Panc1 (cell line): ENCODE measurements around the gene CLIC6. TPM values are rescaled to one million over a fixed set of nuclear protein-coding genes. Genes with fewer than 3 reads are reported as not detected.

Experiments used
- ATAC-seq: fragments of 200-7000 bp; cut with Tn5 transposase; 2 replicates; pipeline ENCODE4 v1.9.1; 2020; ENCODE audit warnings: mild to moderate bottlenecking, moderate library complexity
- BruUV-seq: library from RNA; stranded (reverse); fragments of 400-500 nt; replicated peaks from 2 replicates; lab custom pipeline; 2021; lab: Mats Ljungman, UMichigan
- CTCF ChIA-PET: fragments of 300-600 bp; sonication (Branson Sonifier 250); formaldehyde crosslinking; loops from one replicate; lab custom pipeline; 2022; ENCODE audit warnings: antibody characterized with exemption; lab: Charles Lee
- POLR2A ChIA-PET: fragments of 300-600 bp; sonication (Branson Sonifier 250); formaldehyde crosslinking; loops from one replicate; lab custom pipeline; 2022; ENCODE audit warnings: antibody characterized with exemption; lab: Charles Lee
- DNase-seq: peaks from one replicate; pipeline ENCODE4 v3.0.0-alpha.2; 2010; ENCODE audit warnings: low read depth, low spot score
- H3K27ac ChIP-seq: 2 replicates; pipeline ENCODE4 v1.5.1; 2011; ENCODE audit warnings: mild to moderate bottlenecking, low read length, inconsistent platforms
- H3K27me3 ChIP-seq: fragments of 200-500 bp; sonication (Bioruptor generic); 2 replicates; pipeline ENCODE4 v1.6.0; 2014; ENCODE audit warnings: low read length, inconsistent platforms; ENCODE audit not compliant: control insufficient read depth, insufficient read depth
- H3K36me3 ChIP-seq: fragments of 200-500 bp; sonication (Bioruptor generic); 2 replicates; pipeline ENCODE4 v1.5.1; 2014; ENCODE audit warnings: inconsistent platforms, mild to moderate bottlenecking, low read length, moderate library complexity; ENCODE audit not compliant: control insufficient read depth, insufficient read depth
- H3K4me1 ChIP-seq: 2 replicates; pipeline ENCODE4 v1.5.1; 2011; ENCODE audit warnings: inconsistent platforms, mild to moderate bottlenecking, low read length, moderate library complexity; ENCODE audit not compliant: control insufficient read depth, insufficient read depth
- H3K4me3 ChIP-seq, 2 experiments: 2 replicates each; pipeline ENCODE4 v1.5.1; 2011 to 2012; ENCODE audit warnings: low read depth in 2 of 2, low read length in 2 of 2, mild to moderate bottlenecking in 2 of 2, inconsistent platforms in 1 of 2, moderate library complexity in 1 of 2
- H3K9me3 ChIP-seq: fragments of 200-500 bp; sonication (Bioruptor generic); 2 replicates; pipeline ENCODE4 v1.5.1; 2014; ENCODE audit warnings: low read depth, mild to moderate bottlenecking, inconsistent platforms, low read length, moderate library complexity; ENCODE audit not compliant: control insufficient read depth, insufficient read depth
- POLR2AphosphoS5 ChIP-seq: IDR thresholded peaks from 2 replicates; pipeline ENCODE4 v1.6.1; 2012; ENCODE audit warnings: mild to moderate bottlenecking, low read depth, low read length, moderate library complexity
- SIN3A ChIP-seq: IDR thresholded peaks from 2 replicates; pipeline ENCODE4 v1.6.1; 2012; ENCODE audit warnings: low read depth, mild to moderate bottlenecking, low read length, moderate library complexity, borderline replicate concordance; ENCODE audit not compliant: insufficient read depth
- TCF7L2 ChIP-seq: IDR thresholded peaks from 2 replicates; pipeline ENCODE4 v1.6.1; 2011; ENCODE audit warnings: mild to moderate bottlenecking, low read depth, low read length, inconsistent platforms
- in situ Hi-C: cut with HindIII; loops from 2 replicates; pipeline ENCODE4 v1.10.0; 2016; ENCODE audit warnings: low sequenced_read_pairs, low pct_unique_long_range_greater_than_20kb
- intact Hi-C: fragments of 100-400 bp; cut with micrococcal nuclease; formaldehyde crosslinking; loops from one replicate; pipeline ENCODE4 v1.10.0; 2022; ENCODE audit not compliant: unreplicated experiment
- total RNA-seq: library from RNA; stranded (reverse); gene quantifications from one replicate; pipeline ENCODE4 v1.2.1, GENCODE V29; 2021; ENCODE audit not compliant: unreplicated experiment
- TF ChIP-seq, protein P1 (sequence below): fragments of 450-650 bp; IDR thresholded peaks from 2 replicates; pipeline ENCODE4 v1.5.1; 2017; ENCODE audit warnings: mild to moderate bottlenecking
- TF ChIP-seq, protein P2 (sequence below), 2 experiments: IDR thresholded peaks; 2 replicates each; pipeline ENCODE4 v1.6.1; 2011 to 2012; ENCODE audit warnings: low read depth in 2 of 2, control low read depth in 1 of 2, low read length in 1 of 2, mild to moderate bottlenecking in 1 of 2, moderate library complexity in 1 of 2; ENCODE audit not compliant: insufficient read depth in 1 of 2

CLIC6 gene
- total RNA-seq, 1 experiment from 2014 or later = 0.05 TPM

DNA sequence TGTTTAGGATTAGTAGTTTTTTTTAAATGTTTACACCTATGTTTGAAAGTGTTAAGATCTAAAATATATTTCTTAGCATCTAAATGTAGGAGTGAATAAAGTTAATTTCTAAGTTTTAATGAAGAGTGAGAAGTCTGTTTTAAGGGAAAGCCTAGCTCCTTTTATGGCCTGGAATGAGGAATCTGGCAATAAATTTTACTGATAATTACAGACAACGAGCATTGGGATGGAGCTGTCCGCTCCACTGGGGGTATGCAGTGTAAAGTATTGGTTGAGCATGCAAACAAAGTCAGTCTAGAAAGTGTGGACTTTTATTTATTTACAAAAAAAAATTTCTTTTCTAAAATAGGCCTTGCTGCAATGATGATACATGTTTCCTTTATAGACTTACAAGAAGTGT lies 19.0 kb downstream of the CLIC6 start:
- no peaks in the 10 kb centered on the region for H3K4me1 ChIP-seq
- peaks cover 4% of the 10 kb centered on the region; the same call in 1 of the 2 replicates for H3K27me3 ChIP-seq
- POLR2A ChIA-PET = no interaction called here
- TF ChIP-seq, protein P1, sequence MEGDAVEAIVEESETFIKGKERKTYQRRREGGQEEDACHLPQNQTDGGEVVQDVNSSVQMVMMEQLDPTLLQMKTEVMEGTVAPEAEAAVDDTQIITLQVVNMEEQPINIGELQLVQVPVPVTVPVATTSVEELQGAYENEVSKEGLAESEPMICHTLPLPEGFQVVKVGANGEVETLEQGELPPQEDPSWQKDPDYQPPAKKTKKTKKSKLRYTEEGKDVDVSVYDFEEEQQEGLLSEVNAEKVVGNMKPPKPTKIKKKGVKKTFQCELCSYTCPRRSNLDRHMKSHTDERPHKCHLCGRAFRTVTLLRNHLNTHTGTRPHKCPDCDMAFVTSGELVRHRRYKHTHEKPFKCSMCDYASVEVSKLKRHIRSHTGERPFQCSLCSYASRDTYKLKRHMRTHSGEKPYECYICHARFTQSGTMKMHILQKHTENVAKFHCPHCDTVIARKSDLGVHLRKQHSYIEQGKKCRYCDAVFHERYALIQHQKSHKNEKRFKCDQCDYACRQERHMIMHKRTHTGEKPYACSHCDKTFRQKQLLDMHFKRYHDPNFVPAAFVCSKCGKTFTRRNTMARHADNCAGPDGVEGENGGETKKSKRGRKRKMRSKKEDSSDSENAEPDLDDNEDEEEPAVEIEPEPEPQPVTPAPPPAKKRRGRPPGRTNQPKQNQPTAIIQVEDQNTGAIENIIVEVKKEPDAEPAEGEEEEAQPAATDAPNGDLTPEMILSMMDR = no peak
- TF ChIP-seq POLR2AphosphoS5 = no peak
- TF ChIP-seq TCF7L2 = no peak
- TF ChIP-seq, protein P2, sequence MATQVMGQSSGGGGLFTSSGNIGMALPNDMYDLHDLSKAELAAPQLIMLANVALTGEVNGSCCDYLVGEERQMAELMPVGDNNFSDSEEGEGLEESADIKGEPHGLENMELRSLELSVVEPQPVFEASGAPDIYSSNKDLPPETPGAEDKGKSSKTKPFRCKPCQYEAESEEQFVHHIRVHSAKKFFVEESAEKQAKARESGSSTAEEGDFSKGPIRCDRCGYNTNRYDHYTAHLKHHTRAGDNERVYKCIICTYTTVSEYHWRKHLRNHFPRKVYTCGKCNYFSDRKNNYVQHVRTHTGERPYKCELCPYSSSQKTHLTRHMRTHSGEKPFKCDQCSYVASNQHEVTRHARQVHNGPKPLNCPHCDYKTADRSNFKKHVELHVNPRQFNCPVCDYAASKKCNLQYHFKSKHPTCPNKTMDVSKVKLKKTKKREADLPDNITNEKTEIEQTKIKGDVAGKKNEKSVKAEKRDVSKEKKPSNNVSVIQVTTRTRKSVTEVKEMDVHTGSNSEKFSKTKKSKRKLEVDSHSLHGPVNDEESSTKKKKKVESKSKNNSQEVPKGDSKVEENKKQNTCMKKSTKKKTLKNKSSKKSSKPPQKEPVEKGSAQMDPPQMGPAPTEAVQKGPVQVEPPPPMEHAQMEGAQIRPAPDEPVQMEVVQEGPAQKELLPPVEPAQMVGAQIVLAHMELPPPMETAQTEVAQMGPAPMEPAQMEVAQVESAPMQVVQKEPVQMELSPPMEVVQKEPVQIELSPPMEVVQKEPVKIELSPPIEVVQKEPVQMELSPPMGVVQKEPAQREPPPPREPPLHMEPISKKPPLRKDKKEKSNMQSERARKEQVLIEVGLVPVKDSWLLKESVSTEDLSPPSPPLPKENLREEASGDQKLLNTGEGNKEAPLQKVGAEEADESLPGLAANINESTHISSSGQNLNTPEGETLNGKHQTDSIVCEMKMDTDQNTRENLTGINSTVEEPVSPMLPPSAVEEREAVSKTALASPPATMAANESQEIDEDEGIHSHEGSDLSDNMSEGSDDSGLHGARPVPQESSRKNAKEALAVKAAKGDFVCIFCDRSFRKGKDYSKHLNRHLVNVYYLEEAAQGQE (IDR thresholded peaks at IDR 0.05; ENCODE audit: insufficient read depth in 1 of 2, low read depth in 2 of 2, low read length in 1 of 2) = no peak
- intact Hi-C loops (no loop called here), in situ Hi-C loops (no loop called here)
- H3K27ac ChIP-seq = no peak overlapping the region
- ATAC-seq (no peak), DNase-seq (no peak)
- BruUV-seq = no TSS peak
- H3K36me3 ChIP-seq = no peaks in the 10 kb centered on the region
- CTCF ChIA-PET = interaction anchor here (0.5 kb wide), 1 partner anchor 196 kb away, joined by 3 read pairs; no protein-coding TSS in a partner anchor
- no peak overlapping the region for H3K4me3 ChIP-seq
- no peaks in the 10 kb centered on the region for H3K9me3 ChIP-seq

DNA sequence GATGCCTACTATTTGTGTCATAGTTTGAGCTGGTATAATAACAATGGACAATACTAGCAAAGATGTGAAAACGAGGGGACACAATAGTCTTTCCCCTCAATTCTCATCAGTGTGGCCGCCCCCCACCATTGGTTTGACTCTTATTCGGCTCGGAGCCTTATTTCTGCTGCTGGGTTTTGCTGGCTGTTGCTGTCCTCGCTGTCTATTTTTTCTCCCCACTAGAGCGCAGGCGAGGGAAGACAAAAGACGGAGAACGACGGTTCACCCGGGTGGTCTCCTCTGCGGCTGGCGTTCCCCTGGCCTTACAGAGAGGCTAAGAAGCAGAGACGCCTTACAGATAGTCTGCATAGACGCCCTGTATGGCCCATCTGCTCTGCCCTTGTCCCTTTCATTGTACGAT lies 19.4 kb downstream of the CLIC6 start:
- no peak for ATAC-seq
- in situ Hi-C loops (no loop called here), intact Hi-C loops (no loop called here)
- POLR2A ChIA-PET = no interaction called here
- TF ChIP-seq SIN3A (no peak), TCF7L2 (no peak), POLR2AphosphoS5 (no peak)
- TF ChIP-seq, protein P2 (IDR thresholded peaks at IDR 0.05; ENCODE audit: insufficient read depth in 1 of 2, low read depth in 2 of 2, low read length in 1 of 2) = no peak
- TF ChIP-seq, protein P1 = no peak
- no TSS peak for BruUV-seq
- Histone ChIP-seq H3K27me3 (peaks cover 4% of the 10 kb centered on the region; the same call in 1 of the 2 replicates), H3K9me3 (no peaks in the 10 kb centered on the region), H3K4me3 (no peak overlapping the region), H3K27ac (no peak overlapping the region), H3K36me3 (no peaks in the 10 kb centered on the region), H3K4me1 (no peaks in the 10 kb centered on the region)
- CTCF ChIA-PET = interaction anchor here (0.5 kb wide), 1 partner anchor 195 kb away, joined by 3 read pairs; no protein-coding TSS in a partner anchor
- no peak for DNase-seq
